Measurements from ENCODE around the gene SPDL1.

DNA sequence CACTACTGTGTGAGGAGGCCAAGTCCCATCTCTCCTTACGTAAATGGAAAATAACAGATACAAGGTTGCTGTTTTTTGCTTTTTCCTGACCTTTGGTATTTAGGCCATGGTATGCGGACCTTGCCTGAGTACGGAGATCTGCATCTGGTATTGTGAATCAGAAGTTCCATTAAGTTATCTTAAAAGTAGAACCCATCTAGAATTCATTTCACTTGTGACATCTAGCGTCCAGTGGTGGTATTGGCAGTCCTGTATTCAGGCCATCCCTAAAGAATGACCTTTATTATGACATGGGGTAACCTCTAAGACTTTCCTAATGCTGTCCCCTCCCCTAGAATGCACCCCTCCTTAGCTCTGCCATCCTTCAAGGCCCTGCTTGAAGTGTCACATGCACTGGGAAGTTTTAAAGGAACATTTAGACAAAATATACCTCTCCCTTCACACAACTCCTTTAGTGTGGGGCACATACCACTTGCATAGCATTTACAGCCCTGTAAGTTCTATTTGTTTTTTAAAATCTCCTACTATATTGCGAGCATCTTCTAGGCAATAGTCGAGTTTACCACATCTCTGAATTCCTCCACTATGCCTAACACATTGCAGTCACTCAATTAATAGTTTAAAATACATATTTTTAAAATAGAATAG lies 1.9 kb upstream of the SPDL1 start:
- TF ChIP-seq RFX5 (IDR thresholded peaks at IDR 0.05; ENCODE audit: borderline replicate concordance, low read depth, low read length): no peak
- TF ChIP-seq, protein P1, sequence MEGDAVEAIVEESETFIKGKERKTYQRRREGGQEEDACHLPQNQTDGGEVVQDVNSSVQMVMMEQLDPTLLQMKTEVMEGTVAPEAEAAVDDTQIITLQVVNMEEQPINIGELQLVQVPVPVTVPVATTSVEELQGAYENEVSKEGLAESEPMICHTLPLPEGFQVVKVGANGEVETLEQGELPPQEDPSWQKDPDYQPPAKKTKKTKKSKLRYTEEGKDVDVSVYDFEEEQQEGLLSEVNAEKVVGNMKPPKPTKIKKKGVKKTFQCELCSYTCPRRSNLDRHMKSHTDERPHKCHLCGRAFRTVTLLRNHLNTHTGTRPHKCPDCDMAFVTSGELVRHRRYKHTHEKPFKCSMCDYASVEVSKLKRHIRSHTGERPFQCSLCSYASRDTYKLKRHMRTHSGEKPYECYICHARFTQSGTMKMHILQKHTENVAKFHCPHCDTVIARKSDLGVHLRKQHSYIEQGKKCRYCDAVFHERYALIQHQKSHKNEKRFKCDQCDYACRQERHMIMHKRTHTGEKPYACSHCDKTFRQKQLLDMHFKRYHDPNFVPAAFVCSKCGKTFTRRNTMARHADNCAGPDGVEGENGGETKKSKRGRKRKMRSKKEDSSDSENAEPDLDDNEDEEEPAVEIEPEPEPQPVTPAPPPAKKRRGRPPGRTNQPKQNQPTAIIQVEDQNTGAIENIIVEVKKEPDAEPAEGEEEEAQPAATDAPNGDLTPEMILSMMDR (IDR thresholded peaks at IDR 0.05; ENCODE audit: control extremely low read depth in 1 of 3, insufficient read depth in 1 of 3, low read depth in 1 of 3, low read length in 3 of 3): peak in 2 of 3 experiments; percentile 48 to 70; a peak in 2 of 4 replicates
- no peak for TF ChIP-seq TAF1 (IDR thresholded peaks at IDR 0.05; ENCODE audit: low read depth, low read length)
- no peak for TF ChIP-seq GTF2F1 (IDR thresholded peaks at IDR 0.05; ENCODE audit: borderline replicate concordance, low read depth, low read length)
- no peak for TF ChIP-seq EGR1 (IDR thresholded peaks at IDR 0.05; ENCODE audit: borderline replicate concordance, low read depth, low read length)
- TF ChIP-seq JUN (IDR thresholded peaks at IDR 0.05; ENCODE audit: low read depth, low read length): no peak
- TF ChIP-seq CEBPB (IDR thresholded peaks at IDR 0.05; ENCODE audit: low read depth, low read length): no peak
- TF ChIP-seq BCL11A (IDR thresholded peaks at IDR 0.05; ENCODE audit: low read depth in 2 of 2, low read length in 2 of 2): no peak
- TF ChIP-seq CBX5 (IDR thresholded peaks at IDR 0.05; ENCODE audit: low read depth, low read length): no peak
- TF ChIP-seq EZH2 (IDR thresholded peaks at IDR 0.05; ENCODE audit: low read depth, low read length, severe bottlenecking): no peak
- TF ChIP-seq, protein P2, sequence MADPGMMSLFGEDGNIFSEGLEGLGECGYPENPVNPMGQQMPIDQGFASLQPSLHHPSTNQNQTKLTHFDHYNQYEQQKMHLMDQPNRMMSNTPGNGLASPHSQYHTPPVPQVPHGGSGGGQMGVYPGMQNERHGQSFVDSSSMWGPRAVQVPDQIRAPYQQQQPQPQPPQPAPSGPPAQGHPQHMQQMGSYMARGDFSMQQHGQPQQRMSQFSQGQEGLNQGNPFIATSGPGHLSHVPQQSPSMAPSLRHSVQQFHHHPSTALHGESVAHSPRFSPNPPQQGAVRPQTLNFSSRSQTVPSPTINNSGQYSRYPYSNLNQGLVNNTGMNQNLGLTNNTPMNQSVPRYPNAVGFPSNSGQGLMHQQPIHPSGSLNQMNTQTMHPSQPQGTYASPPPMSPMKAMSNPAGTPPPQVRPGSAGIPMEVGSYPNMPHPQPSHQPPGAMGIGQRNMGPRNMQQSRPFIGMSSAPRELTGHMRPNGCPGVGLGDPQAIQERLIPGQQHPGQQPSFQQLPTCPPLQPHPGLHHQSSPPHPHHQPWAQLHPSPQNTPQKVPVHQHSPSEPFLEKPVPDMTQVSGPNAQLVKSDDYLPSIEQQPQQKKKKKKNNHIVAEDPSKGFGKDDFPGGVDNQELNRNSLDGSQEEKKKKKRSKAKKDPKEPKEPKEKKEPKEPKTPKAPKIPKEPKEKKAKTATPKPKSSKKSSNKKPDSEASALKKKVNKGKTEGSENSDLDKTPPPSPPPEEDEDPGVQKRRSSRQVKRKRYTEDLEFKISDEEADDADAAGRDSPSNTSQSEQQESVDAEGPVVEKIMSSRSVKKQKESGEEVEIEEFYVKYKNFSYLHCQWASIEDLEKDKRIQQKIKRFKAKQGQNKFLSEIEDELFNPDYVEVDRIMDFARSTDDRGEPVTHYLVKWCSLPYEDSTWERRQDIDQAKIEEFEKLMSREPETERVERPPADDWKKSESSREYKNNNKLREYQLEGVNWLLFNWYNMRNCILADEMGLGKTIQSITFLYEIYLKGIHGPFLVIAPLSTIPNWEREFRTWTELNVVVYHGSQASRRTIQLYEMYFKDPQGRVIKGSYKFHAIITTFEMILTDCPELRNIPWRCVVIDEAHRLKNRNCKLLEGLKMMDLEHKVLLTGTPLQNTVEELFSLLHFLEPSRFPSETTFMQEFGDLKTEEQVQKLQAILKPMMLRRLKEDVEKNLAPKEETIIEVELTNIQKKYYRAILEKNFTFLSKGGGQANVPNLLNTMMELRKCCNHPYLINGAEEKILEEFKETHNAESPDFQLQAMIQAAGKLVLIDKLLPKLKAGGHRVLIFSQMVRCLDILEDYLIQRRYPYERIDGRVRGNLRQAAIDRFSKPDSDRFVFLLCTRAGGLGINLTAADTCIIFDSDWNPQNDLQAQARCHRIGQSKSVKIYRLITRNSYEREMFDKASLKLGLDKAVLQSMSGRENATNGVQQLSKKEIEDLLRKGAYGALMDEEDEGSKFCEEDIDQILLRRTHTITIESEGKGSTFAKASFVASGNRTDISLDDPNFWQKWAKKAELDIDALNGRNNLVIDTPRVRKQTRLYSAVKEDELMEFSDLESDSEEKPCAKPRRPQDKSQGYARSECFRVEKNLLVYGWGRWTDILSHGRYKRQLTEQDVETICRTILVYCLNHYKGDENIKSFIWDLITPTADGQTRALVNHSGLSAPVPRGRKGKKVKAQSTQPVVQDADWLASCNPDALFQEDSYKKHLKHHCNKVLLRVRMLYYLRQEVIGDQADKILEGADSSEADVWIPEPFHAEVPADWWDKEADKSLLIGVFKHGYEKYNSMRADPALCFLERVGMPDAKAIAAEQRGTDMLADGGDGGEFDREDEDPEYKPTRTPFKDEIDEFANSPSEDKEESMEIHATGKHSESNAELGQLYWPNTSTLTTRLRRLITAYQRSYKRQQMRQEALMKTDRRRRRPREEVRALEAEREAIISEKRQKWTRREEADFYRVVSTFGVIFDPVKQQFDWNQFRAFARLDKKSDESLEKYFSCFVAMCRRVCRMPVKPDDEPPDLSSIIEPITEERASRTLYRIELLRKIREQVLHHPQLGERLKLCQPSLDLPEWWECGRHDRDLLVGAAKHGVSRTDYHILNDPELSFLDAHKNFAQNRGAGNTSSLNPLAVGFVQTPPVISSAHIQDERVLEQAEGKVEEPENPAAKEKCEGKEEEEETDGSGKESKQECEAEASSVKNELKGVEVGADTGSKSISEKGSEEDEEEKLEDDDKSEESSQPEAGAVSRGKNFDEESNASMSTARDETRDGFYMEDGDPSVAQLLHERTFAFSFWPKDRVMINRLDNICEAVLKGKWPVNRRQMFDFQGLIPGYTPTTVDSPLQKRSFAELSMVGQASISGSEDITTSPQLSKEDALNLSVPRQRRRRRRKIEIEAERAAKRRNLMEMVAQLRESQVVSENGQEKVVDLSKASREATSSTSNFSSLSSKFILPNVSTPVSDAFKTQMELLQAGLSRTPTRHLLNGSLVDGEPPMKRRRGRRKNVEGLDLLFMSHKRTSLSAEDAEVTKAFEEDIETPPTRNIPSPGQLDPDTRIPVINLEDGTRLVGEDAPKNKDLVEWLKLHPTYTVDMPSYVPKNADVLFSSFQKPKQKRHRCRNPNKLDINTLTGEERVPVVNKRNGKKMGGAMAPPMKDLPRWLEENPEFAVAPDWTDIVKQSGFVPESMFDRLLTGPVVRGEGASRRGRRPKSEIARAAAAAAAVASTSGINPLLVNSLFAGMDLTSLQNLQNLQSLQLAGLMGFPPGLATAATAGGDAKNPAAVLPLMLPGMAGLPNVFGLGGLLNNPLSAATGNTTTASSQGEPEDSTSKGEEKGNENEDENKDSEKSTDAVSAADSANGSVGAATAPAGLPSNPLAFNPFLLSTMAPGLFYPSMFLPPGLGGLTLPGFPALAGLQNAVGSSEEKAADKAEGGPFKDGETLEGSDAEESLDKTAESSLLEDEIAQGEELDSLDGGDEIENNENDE (IDR thresholded peaks at IDR 0.05; ENCODE audit: insufficient replicate concordance, low read length): no peak
- no peak for TF ChIP-seq GABPA (IDR thresholded peaks at IDR 0.05; ENCODE audit: borderline replicate concordance, insufficient read depth, low read length)
- TF ChIP-seq CREB1 (IDR thresholded peaks at IDR 0.05): no peak
